GM21360 (cell line): ENCODE measurements around the gene MAP1S.

ENCODE experiments used
- ATAC-seq: cut with Tn5 transposase; IDR thresholded peaks from one replicate; pipeline ENCODE4 v1.9.1; 2021; ENCODE audit warnings: mild to moderate bottlenecking, moderate library complexity; ENCODE audit not compliant: unreplicated experiment

Gene MAP1S

GRCh38 chr19:17718947-17719711, at the start of gene MAP1S:
Gene MAP1S, plus strand, starts transcription at chr19:17719480. Its CDS starts 23 bp downstream, at chr19:17719503.
- ATAC-seq = peak; percentile 66

- ATAC-seq = no peak
Measured at GRCh38 chr19:17671906-17672305, 47.4 kb upstream of the MAP1S start.

- no peak for ATAC-seq
Measured at GRCh38 chr19:17673937-17674799, 45.1 kb upstream of the MAP1S start.

- ATAC-seq = no peak
Measured at GRCh38 chr19:17676295-17676694, 43.0 kb upstream of the MAP1S start.

GRCh38 chr19:17677002-17677401, 42.3 kb upstream of the MAP1S start:
- ATAC-seq = no peak

GRCh38 chr19:17678836-17679235, 40.4 kb upstream of the MAP1S start:
- ATAC-seq = no peak

GRCh38 chr19:17679526-17680229, 39.6 kb upstream of the MAP1S start:
- ATAC-seq = no peak

GRCh38 chr19:17680230-17680722, 39.0 kb upstream of the MAP1S start:
- peak; percentile 59 for ATAC-seq

- ATAC-seq = no peak
Measured at GRCh38 chr19:17681505-17682125, 37.7 kb upstream of the MAP1S start.

GRCh38 chr19:17682273-17682672, 37.0 kb upstream of the MAP1S start:
- ATAC-seq = no peak

- no peak for ATAC-seq
Measured at GRCh38 chr19:17683078-17683477, 36.2 kb upstream of the MAP1S start.

- no peak for ATAC-seq
Measured at GRCh38 chr19:17684256-17684655, 35.0 kb upstream of the MAP1S start.

GRCh38 chr19:17685451-17686022, 33.7 kb upstream of the MAP1S start:
- no peak for ATAC-seq

- ATAC-seq = no peak
Measured at GRCh38 chr19:17686023-17686521, 33.2 kb upstream of the MAP1S start.

GRCh38 chr19:17686592-17687024, 32.7 kb upstream of the MAP1S start:
- no peak for ATAC-seq

- ATAC-seq = no peak
Measured at GRCh38 chr19:17687141-17687856, 32.0 kb upstream of the MAP1S start.

GRCh38 chr19:17687857-17688784, 31.2 kb upstream of the MAP1S start, which contains the start of gene UNC13A:
Gene UNC13A, minus strand, starts transcription at chr19:17688354. Its CDS starts 155 bp downstream, at chr19:17688199.
- no peak for ATAC-seq

- ATAC-seq = no peak
Measured at GRCh38 chr19:17688853-17689595, 30.3 kb upstream of the MAP1S start.
